Measurements from ENCODE around the gene GPN3.
"Not testable (repeated sequence)": the region's sequence is repeated elsewhere in the genome, so short reads cannot be mapped to it uniquely, and the experiment has no call there.

Gene GPN3

GRCh38 chr12:110436231-110436630 lies 31.8 kb downstream of the GPN3 start:
- DNase-seq: no peak

- no peak for DNase-seq
Observed at GRCh38 chr12:110431957-110432587, 36.0 kb downstream of the GPN3 start.

GRCh38 chr12:110429676-110430075 lies 38.4 kb downstream of the GPN3 start:
- DNase-seq: not testable (repeated sequence)

GRCh38 chr12:110426406-110426805 lies 41.7 kb downstream of the GPN3 start:
- no peak for DNase-seq

GRCh38 chr12:110424237-110424636 lies 43.8 kb downstream of the GPN3 start:
- no peak for DNase-seq

- DNase-seq: no peak
Observed at GRCh38 chr12:110421701-110422100, 46.4 kb downstream of the GPN3 start.

GRCh38 chr12:110421159-110421661 lies 46.8 kb downstream of the GPN3 start:
- no peak for DNase-seq

GRCh38 chr12:110420644-110421043 lies 47.4 kb downstream of the GPN3 start:
- DNase-seq: not testable (repeated sequence)

GRCh38 chr12:110417113-110417512 lies 50.9 kb downstream of the GPN3 start:
- not testable (repeated sequence) for DNase-seq

- DNase-seq: not testable (repeated sequence)
Observed at GRCh38 chr12:110410086-110410485, 58.0 kb downstream of the GPN3 start.

- not testable (repeated sequence) for DNase-seq
Observed at GRCh38 chr12:110405126-110405662, 62.9 kb downstream of the GPN3 start.

- DNase-seq: peak; percentile 75
Observed at GRCh38 chr12:110403976-110404682, 63.9 kb downstream of the GPN3 start.

- DNase-seq: peak; percentile 80
Observed at GRCh38 chr12:110403146-110403975, 64.7 kb downstream of the GPN3 start, which contains the start of gene ANAPC7. Gene ANAPC7, minus strand, starts transcription at chr12:110403708. Its CDS starts 81 bp downstream, at chr12:110403627.
